ENCODE results near the gene PHC3. TPM values are rescaled to one million over a fixed set of nuclear protein-coding genes. Genes with fewer than 3 reads are reported as not detected.

The PHC3 gene
- total RNA-seq, 2 donors from 2014 or later, result 22.9 to 27.5 TPM

DNA sequence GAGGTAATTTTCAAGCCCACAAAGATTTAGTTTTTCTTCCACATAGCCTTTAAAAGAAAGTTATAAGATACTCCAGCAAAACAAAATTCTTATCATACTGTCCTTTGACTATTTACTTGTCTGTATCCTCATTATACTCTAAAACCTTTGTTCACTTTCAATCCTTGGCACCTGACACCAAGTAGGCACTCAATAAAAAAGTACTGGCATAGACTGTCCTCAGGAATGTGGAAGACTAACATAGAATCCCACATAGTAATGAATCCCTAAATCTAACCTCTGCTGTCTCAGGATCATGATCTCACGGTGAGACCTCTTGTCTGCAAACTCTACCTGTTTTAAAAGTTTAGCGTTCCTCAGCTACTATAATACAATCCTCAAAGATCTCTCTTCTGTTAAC lies 21.6 kb downstream of the PHC3 start:
- H3K27ac Mint-ChIP-seq, result no peak overlapping the region

DNA sequence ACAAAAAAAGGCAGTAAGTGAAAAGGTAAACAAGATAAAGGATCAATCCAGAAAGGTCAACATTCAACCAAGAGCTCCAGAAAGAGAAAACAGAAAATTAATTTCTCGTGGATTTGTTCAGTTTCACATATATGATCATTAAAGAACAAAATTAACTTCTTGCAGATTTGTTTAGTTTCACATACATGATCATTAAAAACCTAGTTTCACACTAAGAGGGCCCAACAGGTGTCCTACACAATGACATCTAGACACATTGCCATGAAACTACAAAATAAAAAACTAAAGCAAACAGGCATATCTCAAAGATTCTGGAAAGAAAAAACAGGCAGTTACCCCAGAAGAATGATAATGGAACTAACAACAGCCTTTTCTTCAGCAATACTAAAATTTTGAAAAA lies 22.1 kb downstream of the PHC3 start:
- Histone ChIP-seq H3K4me1 (ENCODE audit: control insufficient read depth, insufficient read depth, low read length) (no peaks in the 10 kb centered on the region), H3K36me3 (ENCODE audit: control insufficient read depth, insufficient read depth, low read length) (peaks cover 35% of the 10 kb centered on the region), H3K4me3 (ENCODE audit: low read length) (no peak overlapping the region), H3K9ac (ENCODE audit: extremely low read depth, low read length, poor library complexity, severe bottlenecking) (no peak overlapping the region), H3K9me3 (ENCODE audit: control insufficient read depth, low read length) (peaks cover 17% of the 10 kb centered on the region), H3K27me3 (ENCODE audit: control insufficient read depth, insufficient read depth, low read length, poor library complexity, severe bottlenecking) (no peaks in the 10 kb centered on the region), H3K27ac (ENCODE audit: low read depth, low read length) (no peak overlapping the region)
- Mint-ChIP-seq H3K4me3 (no peak overlapping the region), H3K4me1 (peaks cover 10% of the 10 kb centered on the region), H3K27ac (no peak overlapping the region), H3K36me3 (ENCODE audit: low read depth) (peaks cover 45% of the 10 kb centered on the region), H3K9me3 (peaks cover 17% of the 10 kb centered on the region), H3K27me3 (ENCODE audit: insufficient read depth) (no peaks in the 10 kb centered on the region)
- WGBS, 2 experiments (ENCODE audit: insufficient coverage in 1 of 2, insufficient read length in 1 of 2), result 80 to 100% methylated on average over 1 of the region's 1 CpG
- no peak for TF ChIP-seq CTCF (conservative IDR thresholded peaks at IDR 0.05)
- DNase-seq, result no peak

More for the DNA sequence above, 21.6 kb downstream of the PHC3 start:
- Histone ChIP-seq H3K9ac (ENCODE audit: extremely low read depth, low read length, poor library complexity, severe bottlenecking) (no peak overlapping the region), H3K4me3 (ENCODE audit: low read length) (no peak overlapping the region), H3K27me3 (ENCODE audit: control insufficient read depth, insufficient read depth, low read length, poor library complexity, severe bottlenecking) (no peaks in the 10 kb centered on the region), H3K9me3 (ENCODE audit: control insufficient read depth, low read length) (peaks cover 17% of the 10 kb centered on the region), H3K36me3 (ENCODE audit: control insufficient read depth, insufficient read depth, low read length) (peaks cover 35% of the 10 kb centered on the region), H3K27ac (ENCODE audit: low read depth, low read length) (no peak overlapping the region), H3K4me1 (ENCODE audit: control insufficient read depth, insufficient read depth, low read length) (no peaks in the 10 kb centered on the region)
- Mint-ChIP-seq H3K27me3 (ENCODE audit: insufficient read depth) (no peaks in the 10 kb centered on the region), H3K9me3 (peaks cover 17% of the 10 kb centered on the region), H3K4me1 (peaks cover 5% of the 10 kb centered on the region), H3K36me3 (ENCODE audit: low read depth) (peaks cover 45% of the 10 kb centered on the region), H3K4me3 (no peak overlapping the region)
- DNase-seq, result no peak
- 98% methylated on average over 2 of the region's 2 CpGs; no CpG with 5 or more reads in 1 of the 2 experiments for WGBS, 2 experiments (ENCODE audit: insufficient coverage in 1 of 2, insufficient read length in 1 of 2)
- no peak for TF ChIP-seq CTCF (conservative IDR thresholded peaks at IDR 0.05)

DNA sequence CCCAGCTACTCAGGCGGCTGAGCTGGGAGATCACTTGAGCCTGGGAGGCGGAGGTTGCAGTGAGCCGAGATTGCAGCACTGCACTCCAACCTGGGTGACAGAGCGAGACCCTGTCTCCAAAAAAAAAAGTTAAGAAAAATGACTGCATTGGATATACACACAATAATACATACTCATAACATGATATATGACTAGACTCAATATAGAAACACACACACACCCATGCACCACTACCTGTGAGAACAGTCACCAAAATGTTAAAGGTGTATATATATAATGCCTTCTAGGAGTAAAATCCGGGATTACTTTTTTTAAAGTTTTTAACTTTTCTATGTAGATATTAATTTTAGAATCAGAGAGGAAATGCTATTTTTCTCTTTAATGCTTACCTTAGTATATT lies 25.9 kb downstream of the PHC3 start:
- no peaks in the 10 kb centered on the region for H3K27me3 Mint-ChIP-seq (ENCODE audit: insufficient read depth)
- H3K9ac ChIP-seq (ENCODE audit: extremely low read depth, low read length, poor library complexity, severe bottlenecking), result no peak overlapping the region
- H3K4me1 Mint-ChIP-seq, result peaks cover 12% of the 10 kb centered on the region
- no peaks in the 10 kb centered on the region for H3K4me1 ChIP-seq (ENCODE audit: control insufficient read depth, insufficient read depth, low read length)
- DNase-seq, result no peak
- H3K27ac ChIP-seq (ENCODE audit: low read depth, low read length), result no peak overlapping the region
- H3K9me3 ChIP-seq (ENCODE audit: control insufficient read depth, low read length), result no peaks in the 10 kb centered on the region
- no peaks in the 10 kb centered on the region for H3K9me3 Mint-ChIP-seq
- H3K36me3 Mint-ChIP-seq (ENCODE audit: low read depth), result peaks cover 22% of the 10 kb centered on the region
- no peak for TF ChIP-seq CTCF (conservative IDR thresholded peaks at IDR 0.05)
- WGBS, 2 experiments (ENCODE audit: insufficient coverage in 1 of 2, insufficient read length in 1 of 2), result 87 to 93% methylated on average over 3 to 5 of the region's 5 CpGs
- no peaks in the 10 kb centered on the region for H3K27me3 ChIP-seq (ENCODE audit: control insufficient read depth, insufficient read depth, low read length, poor library complexity, severe bottlenecking)
- H3K36me3 ChIP-seq (ENCODE audit: control insufficient read depth, insufficient read depth, low read length), result peaks cover 7% of the 10 kb centered on the region
- H3K4me3 Mint-ChIP-seq, result no peak overlapping the region
- H3K4me3 ChIP-seq (ENCODE audit: low read length), result no peak overlapping the region
- no peak overlapping the region for H3K27ac Mint-ChIP-seq
